Activated CD8-positive, alpha-beta memory T cell treated with anti-CD3 and anti-CD28 coated beads for 24 hours (primary cell): ENCODE data around the gene EIF2B5.
"Not testable (repeated sequence)": the region's sequence is repeated elsewhere in the genome, so short reads cannot be mapped to it uniquely, and the experiment has no call there.

Experiments
- DNase-seq: peaks from one replicate; pipeline ENCODE4 v3.0.0-alpha.2; 2020

The EIF2B5 gene

DNA sequence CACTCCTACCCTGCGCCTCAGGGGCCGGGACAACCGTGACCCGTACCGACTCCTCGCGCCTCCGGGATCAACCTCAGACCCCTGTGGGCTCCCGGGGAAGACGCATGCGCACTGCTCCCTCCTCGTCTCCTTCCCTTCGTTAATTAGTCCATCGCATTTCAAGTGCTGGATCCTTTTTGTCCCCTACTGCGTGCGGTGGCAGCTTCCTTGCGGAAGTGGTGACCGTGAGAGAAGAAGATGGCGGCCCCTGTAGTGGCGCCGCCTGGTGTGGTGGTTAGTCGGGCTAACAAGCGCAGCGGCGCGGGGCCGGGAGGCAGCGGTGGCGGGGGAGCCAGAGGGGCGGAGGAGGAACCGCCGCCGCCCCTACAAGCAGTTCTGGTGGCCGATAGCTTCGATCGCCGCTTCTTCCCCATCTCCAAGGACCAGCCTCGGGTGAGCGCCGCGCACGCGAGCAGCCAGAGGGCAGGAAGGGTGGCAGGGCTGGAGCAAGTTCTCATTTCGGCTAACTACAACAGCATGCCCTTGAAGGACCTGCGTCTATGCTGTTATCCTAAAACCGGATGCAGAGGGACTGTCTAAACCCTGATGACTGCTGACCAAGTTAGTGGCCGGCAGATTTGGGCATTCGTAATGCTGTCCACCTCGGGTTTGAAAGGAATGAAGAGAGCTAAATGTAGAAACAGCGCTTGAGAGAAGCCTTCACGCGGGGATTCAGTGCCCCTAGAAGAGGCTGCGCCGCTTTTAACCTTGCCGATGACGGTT lies at the start of gene EIF2B5:
TSS of gene EIF2B5 (plus strand) at position 210 of the 762 bp plus-strand sequence. CDS start at position 238, 28 bp downstream.
- DNase-seq: peak; percentile 93

DNA sequence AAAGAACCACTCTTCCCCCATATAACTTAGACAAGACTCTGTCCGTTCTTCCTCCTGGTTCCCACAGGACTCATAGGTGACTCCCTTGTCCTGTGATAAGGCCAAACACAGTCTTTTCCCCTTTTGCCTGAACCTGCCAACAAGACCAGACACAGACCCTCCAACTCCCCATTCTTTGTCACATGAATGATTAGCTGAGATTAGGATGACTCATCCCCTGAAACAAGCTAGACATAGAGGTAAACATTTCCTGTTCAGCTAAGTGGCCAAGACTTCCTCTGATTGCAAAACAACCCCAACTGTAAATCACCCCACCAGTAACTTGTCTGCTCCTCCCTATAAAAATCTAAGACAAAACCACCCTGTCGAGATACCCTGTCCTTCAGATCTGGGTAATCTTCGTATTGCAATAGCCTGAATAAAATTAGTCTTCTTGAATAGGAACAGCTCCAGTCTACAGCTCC lies 49.7 kb upstream of the EIF2B5 start:
- DNase-seq: no peak

DNA sequence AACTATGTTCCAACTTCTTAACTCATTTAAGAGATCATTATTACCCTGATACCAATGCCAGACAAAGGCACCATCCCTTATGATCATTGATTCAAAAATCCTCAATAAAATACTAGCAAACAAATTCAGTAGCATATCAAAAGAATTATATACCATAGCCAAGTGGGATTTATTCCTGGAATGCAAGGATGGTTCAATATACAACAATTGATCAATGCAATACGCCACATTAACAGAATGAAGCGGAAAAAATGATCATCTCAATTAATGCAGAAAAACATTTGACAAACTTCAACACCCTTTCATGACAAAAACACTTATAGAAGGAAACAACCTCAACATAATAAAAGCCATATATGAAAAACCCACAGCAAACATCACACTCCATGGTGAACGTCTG lies 43.0 kb upstream of the EIF2B5 start:
- DNase-seq: no peak

DNA sequence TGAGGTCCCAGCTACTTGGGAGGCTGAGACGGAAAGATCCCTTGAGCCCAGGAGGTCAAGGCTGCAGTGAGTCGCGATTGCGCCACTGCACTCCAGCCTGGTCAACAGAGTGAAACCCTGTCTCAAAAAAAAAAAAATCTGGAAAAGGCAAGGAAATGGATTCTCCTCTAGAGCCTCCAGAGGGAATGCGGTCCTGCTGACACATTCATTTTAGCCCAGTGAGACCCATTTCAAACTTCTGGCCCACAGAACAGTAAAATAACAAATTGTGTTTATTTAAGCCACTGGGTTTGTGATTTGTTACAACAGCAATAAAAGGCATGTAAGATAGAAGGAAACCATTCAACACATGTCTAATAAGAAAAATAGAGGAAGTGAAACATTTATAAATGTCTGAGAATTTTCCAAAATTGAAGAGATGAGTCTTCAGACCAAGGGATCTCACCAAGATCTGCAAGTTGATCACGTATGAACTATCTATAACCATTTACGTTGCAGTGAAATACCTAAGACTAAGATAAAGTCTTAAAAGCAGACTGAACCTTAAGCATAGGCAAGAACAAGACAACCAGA lies 38.3 kb upstream of the EIF2B5 start, which contains the start of gene HTR3E:
TSS of gene HTR3E (plus strand) at position 254 of the 573 bp plus-strand sequence. CDS start 466 bp downstream, outside the sequence.
- no peak for DNase-seq

DNA sequence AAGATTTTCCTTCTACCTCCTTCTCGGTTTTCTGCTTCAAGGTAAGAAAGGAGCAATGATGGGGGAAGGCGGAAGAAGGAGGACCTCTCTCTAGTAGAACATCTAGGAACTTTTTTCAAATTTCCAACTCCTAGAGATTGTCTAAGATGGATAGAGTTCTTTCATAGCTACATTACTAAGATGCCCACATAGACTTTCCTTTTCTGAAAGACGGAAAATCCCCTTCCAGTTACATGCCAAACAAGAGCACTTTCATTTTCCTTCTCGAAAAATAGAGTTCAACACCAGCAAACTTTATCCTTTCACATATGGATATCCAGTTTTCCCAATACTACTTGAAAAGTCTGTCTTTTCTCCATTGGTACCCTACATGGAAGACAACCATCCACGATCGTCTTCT lies 37.6 kb upstream of the EIF2B5 start:
- no peak for DNase-seq

DNA sequence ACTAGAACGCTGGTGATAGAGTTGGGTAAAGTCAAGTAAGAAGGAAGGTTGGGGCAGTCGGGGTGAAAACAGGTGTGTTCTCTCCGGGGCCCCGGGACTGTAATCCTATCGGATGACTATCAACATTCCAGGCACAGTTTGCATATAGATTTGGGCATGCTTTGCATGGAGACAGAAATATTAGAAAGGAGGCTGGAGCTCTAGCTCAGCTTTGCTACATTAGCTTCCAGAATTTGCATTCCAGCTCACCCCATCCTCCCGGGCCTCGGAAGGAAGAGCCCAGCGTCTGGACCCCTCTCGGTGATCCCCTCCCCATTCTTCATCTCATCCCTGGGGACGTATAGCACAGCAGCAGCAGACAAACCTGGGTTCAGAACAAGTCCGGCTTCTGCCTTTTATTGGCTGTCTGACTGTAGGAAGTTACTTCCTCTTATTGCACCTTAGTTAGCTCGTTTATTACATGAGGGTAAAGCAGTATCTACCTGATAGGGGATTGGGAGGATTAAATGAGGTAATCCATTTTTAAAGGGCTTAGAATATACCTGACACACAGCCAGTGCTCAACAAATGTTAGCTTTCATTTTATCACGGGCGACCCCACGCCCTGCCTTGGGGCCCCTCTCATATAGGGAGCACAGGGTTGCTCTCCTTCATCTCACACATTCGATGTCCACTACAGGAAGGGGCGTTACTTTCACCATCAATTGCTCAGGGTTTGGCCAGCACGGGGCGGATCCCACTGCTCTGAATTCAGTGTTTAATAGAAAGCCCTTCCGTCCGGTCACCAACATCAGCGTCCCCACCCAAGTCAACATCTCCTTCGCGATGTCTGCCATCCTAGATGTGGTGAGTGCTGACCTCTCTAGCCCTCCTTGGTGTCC lies 35.1 kb upstream of the EIF2B5 start:
- no peak for DNase-seq

DNA sequence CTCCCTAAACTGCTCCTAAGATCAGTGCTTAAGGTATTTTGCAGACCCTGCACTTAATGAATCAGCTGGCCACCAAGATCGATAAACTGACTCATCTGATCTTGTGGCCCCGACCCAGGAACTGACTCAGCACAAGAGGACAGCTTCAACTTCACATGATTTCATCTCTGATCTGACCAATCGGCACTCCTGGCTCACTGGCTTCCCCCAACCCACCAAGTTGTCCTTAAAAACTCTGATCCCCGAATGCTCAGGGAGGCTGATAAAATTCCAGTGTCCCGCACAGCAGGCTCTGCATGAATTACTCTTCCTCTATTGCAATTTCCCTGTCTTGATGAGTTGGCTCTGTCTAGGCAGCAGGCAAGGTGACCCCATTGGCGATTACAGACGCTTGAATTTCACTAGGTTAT lies 24.8 kb upstream of the EIF2B5 start:
- no peak for DNase-seq

DNA sequence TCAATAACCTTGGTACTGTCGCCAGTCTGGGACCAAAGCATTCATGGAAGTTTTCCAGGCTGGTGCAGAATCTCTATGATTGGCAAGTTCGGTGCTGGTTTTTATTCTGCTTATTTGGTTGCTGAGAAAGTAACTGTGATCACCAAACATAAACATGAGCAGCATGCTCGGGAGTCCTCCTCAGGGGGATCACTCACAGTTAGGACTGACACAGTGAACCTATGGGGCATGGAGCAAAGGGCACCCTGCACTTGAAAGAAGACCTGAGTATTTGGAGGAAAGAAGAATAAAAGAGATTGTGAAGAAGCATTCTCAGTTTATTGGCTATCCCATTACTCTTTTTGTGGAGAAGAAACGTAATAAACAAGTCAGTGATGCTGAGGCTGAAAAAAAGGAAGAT lies 19.1 kb upstream of the EIF2B5 start:
- DNase-seq: no peak

DNA sequence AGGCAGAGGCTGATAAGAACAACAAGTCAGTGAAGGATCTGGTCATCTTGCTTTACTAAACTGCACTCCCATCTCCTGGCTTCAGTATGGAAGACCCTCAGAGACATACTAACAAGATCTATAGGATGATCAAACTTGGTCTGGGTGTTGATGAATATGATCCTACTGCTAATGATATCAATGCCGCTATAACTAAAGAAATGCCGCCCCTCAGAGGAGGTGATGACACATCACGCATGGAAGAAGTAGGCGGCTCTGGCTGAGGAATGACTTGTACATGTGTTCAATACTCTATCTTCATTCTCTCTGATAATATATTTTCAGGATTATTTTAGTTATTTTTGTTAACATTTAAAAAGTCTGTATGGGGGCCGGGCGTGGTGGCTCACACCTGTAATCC lies 17.5 kb upstream of the EIF2B5 start:
- no peak for DNase-seq

DNA sequence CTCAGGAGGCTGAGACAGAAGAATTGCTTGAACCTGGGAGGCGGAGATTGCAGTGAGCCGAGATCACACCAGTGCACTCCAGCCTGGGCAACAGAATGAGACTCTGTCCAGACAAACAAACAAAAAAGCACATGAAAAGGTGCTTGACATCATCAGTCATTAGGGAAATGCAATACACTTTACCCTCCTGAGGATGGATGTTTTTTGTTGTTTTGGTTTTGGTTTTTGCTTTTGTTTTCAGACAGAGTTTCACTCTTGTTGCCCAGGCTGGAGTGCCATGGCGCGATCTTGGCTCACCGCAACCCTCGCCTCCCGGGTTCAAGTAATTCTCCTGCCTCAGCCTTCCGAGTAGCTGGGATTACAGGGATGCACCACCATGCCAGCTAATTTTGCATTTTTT lies 14.1 kb upstream of the EIF2B5 start:
- DNase-seq: not testable (repeated sequence)

DNA sequence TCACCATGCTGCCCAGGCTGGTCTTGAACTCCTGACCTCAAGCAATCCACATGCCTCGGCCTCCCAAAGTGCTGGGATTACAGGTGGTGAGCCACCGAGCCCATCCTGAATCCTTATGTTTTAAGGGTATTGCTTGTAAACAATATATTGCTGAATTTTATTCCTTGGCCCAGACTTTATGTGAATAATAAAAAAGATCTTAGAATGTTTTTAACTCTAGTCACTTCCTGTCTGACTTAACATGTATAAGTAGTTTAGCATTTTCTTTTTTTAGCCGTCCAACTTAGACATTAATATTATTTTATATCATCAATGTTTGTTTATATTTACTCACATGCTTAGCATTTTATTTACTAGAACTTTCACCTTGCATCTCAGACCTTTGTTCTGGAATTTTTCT lies 9.2 kb upstream of the EIF2B5 start:
- DNase-seq: no peak

DNA sequence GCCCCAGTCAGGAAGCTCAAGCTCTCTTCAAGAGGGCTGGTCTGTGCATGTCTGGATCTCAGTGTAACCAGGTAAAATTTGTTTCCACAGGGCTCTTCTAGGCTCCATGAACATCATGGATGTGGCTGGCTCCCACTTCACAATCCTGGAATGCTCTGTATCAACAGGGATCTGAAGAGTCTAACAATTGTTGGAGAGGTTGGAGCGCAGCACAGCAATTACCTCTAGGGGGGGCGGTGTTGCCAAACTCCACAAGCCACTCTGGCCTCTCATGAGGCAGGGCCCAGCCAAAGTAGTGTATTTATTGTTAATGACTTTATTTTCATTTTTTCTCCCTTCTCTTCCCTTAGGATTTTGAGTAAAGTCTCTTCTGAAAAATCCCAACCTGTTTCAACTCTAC lies 6.1 kb upstream of the EIF2B5 start:
- no peak for DNase-seq

DNA sequence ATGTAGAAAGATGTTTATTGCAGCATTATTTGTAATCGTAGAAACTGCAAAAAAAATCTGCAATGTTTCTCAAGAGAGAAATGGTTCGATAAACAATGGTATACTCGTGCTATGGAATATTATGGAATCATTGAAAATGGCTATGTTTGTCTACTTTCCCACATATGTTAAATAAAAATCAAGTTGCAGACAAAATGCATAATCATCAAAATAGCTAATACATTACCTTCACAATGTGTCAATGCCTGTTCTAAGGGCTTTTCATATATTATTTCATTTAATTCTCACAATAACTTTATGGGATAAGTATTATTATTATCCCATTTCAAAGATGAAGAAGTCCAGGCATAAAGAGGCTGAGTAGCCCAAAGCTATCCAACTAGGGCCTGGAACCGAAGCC lies 2.2 kb upstream of the EIF2B5 start:
- DNase-seq: no peak

DNA sequence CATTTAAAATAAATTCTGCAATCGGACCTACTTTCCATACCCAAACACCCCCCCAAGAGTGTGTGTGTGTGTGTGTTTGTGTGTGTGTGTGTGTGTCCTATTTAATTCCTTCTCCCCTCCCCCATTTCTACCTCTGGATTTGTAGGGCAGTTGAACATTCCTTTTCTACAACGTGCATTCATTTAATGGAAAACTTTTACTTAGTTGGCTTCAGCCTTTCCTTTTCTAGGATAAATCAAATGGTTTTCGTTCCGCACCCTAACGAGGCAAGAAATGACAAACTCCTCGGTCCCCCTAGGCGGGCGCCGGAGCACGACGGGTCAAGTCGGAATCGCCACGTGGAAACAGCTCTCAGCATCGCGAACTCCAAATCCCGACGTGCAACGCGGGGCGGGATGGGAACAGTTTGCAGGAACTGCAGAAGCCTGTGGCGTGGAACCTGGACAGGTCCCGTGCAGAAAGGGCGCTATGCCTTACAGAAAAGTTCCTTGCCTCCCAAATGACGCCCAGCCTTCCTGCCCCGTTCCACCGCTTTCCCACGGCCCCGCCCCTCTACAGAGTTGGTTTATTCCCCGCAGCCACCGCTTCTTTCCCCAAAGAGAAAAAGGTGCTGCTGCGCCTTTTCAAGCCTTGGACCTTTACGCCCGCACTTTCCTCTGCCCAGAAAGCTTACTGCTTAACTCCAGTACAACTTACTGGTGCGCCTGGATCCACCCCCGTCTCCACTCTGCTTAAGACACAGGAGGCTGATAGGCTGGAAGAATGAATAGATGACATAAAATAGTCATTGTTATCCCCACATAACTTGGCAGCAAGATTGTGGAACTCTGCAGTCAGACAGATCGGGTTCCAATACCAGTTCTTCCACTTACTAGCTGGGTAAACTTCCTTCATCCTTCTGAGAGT lies 1.1 kb upstream of the EIF2B5 start:
- peak; percentile 84 for DNase-seq

DNA sequence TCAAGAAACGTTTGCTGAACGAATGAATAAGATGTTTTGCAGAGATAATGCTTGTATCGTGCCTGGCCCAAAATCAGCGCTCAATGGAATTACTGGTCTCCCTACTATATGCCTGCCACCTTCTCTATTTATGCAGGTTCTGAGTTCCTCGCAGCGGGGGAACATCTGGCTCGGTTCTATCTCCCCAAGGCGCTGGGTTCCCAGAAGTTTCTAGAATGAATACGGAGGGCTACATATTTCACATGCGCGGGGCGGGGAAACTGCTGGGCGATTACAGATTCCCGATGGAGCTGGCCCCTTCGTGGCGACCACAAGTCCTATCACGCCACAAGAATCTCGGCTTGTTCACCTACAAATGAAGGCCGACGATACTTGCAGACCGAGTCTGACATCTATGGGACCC lies 411 bp upstream of the EIF2B5 start:
- DNase-seq: no peak

DNA sequence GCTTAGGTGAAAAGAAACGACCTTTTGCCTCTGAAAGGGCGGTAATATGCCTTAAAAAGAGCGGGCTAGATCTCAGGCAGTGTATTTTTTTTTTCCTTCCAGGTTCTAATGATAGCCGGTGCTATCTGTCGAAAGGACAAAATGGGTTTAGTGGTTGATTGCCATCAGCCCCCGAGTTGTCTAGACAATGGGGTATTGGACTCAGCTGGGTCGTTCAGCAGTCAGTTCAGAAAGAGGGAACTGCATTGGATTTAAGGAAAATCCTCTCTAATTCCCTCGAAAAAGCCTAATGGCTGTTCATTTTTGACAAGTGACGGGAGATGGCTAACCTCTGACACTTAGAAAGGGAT lies 728 bp downstream of the EIF2B5 start:
- DNase-seq: no peak

DNA sequence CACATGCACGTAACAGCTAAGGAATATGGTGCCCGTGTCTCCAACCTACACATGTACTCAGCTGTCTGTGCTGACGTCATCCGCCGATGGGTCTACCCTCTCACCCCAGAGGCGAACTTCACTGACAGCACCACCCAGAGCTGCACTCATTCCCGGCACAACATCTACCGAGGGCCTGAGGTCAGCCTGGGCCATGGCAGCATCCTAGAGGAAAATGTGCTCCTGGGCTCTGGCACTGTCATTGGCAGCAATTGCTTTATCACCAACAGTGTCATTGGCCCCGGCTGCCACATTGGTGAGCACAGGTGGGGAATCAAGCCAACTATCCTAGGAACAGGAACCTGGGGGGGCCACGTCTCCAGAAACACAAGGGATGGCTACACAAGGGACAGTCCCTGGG lies 5.3 kb downstream of the EIF2B5 start:
- DNase-seq: no peak

DNA sequence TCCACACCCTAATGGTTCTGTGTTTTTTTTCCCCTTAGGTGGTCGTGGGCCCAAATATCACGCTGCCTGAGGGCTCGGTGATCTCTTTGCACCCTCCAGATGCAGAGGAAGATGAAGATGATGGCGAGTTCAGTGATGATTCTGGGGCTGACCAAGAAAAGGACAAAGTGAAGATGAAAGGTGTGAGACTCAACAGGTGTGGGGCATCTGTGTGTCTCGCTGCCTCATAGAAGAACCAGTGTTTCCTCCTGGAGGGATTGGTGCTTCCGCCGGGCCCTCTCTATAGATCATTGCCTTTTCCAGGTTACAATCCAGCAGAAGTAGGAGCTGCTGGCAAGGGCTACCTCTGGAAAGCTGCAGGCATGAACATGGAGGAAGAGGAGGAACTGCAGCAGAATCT lies 7.0 kb downstream of the EIF2B5 start:
- no peak for DNase-seq

DNA sequence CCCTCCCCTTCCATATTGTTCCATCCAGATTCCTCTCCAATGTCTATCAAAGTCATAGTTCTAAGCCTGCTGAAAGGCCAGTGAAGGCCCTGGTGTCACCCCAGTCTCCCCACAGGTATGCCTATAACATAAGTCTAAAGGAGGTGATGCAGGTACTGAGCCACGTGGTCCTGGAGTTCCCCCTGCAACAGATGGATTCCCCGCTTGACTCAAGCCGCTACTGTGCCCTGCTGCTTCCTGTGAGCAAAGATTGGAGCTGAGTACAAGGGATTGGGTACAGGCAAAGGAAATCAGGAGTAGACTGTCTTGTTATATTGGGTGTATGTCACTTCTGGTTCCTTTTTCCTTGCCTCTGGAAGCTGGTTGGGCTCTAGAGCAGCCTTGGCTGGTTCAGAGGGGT lies 8.2 kb downstream of the EIF2B5 start:
- DNase-seq: no peak

DNA sequence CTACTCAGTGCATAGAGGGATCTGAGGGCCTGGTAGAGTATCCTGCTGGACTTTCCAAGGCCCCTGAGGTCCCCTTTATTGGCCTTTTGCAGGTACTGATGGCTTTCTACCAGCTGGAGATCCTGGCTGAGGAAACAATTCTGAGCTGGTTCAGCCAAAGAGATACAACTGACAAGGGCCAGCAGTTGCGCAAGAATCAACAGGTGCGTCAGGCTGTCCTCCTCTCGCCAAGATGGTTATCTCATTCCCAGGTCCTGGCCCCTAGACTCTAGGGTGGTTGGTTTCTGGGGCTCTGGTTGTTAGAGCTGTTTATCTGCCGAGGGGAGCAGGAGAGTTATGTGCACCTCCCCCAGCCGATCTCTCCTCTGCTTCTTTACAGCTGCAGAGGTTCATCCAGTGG lies 9.3 kb downstream of the EIF2B5 start:
- no peak for DNase-seq

DNA sequence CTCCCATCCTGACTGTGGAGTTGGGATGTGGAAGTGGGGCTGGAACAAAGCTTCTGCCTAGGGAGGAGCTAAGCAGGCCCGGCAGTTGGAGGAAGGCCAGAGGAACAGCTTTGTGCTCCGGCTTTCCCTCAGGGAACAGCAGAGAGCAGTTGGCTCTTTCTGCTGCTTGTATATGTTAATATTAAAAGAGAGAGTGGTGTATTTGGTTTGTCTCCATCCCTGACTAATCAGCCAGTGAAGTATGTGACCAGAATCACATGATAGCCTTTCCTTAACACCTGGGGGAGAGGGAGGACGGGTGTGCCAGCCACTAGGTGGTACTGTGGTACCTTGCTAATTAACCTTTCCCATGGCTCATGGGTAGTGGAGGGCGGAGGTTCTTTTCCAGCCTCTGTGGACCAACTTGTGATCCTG lies 10.0 kb downstream of the EIF2B5 start:
- DNase-seq: no peak

DNA sequence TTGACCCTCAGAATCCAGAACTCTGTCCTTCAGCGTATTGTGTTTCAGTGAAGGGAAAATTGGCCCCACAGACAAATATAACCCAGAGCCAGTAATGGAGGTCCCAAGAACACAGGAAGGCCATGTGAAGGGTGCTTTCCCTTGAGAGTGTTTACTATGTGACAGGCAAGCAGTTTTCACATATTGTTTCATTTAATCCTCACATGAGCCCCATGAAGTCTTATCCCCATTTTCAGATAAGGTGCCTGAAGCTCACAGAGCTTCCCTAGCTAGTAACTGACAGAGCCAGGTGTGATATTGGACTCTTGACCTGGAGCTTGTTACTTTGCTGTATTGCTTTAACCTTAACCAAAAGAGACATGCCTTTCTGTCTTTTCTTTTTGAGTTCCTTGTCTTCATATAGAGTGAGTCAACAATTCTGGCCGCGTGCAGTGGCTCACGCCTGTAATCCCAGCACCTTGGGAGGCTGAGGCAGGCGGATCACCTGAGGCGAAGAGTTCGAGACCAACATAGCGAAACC lies 10.7 kb downstream of the EIF2B5 start:
- DNase-seq: no peak
